Skin epidermis (tissue), 12 donors: ENCODE results near the gene METTL13.
"Not testable (repeated sequence)": the region's sequence is repeated elsewhere in the genome, so short reads cannot be mapped to it uniquely, and the experiment has no call there.

Source experiments
- H3K27ac ChIP-seq, 21 experiments: fragments of 200-600 bp; sonication (generic) in 11 of 21; one replicate each; pipeline ENCODE4 v1.5.0; 2020; ENCODE audit warnings: mild to moderate bottlenecking in 3 of 21, inconsistent platforms in 2 of 21, moderate library complexity in 2 of 21
- H3K4me3 ChIP-seq, 7 experiments: fragments of 200-600 bp; sonication (generic) in 2 of 7; one replicate each; pipeline ENCODE4 v1.5.0; 2020; ENCODE audit warnings: inconsistent platforms in 2 of 7, mild to moderate bottlenecking in 2 of 7, moderate library complexity in 1 of 7

The METTL13 gene

GRCh38 chr1:171799166-171799565 is 17.7 kb downstream of the METTL13 start:
- Histone ChIP-seq H3K27ac (no peak overlapping the region), H3K4me3 (no peak overlapping the region)

GRCh38 chr1:171799698-171800097 is 18.2 kb downstream of the METTL13 start:
- not testable (repeated sequence) for H3K4me3 ChIP-seq, H3K27ac ChIP-seq

- Histone ChIP-seq H3K27ac (no peak overlapping the region), H3K4me3 (no peak overlapping the region)
Observed at GRCh38 chr1:171800342-171800741, 18.9 kb downstream of the METTL13 start.

GRCh38 chr1:171800851-171801250 is 19.4 kb downstream of the METTL13 start:
- H3K27ac ChIP-seq: no peak overlapping the region
- H3K4me3 ChIP-seq: no peak overlapping the region

GRCh38 chr1:171801487-171801891 is 20.0 kb downstream of the METTL13 start:
- no peak overlapping the region for H3K27ac ChIP-seq
- H3K4me3 ChIP-seq: no peak overlapping the region

- H3K27ac ChIP-seq: peak overlapping the region in 1 of 21 experiments; percentile 44
- H3K4me3 ChIP-seq: no peak overlapping the region
Observed at GRCh38 chr1:171802207-171802606, 20.7 kb downstream of the METTL13 start.

GRCh38 chr1:171803045-171803444 is 21.6 kb downstream of the METTL13 start:
- peak overlapping the region in 2 of 21 experiments; percentile 7 to 44 for H3K27ac ChIP-seq

GRCh38 chr1:171803461-171804022 is 22.1 kb downstream of the METTL13 start:
- Histone ChIP-seq H3K27ac (peak overlapping the region in 1 of 21 experiments; percentile 7), H3K4me3 (no peak overlapping the region)

More at GRCh38 chr1:171803045-171803444, 21.6 kb downstream of the METTL13 start:
- no peak overlapping the region for H3K4me3 ChIP-seq

- Histone ChIP-seq H3K27ac (peak overlapping the region in 1 of 21 experiments; percentile 21), H3K4me3 (no peak overlapping the region)
Observed at GRCh38 chr1:171805395-171806115, 24.1 kb downstream of the METTL13 start.

GRCh38 chr1:171807556-171807955 is 26.1 kb downstream of the METTL13 start:
- no peak overlapping the region for H3K27ac ChIP-seq
- no peak overlapping the region for H3K4me3 ChIP-seq

GRCh38 chr1:171809834-171810233 is 28.4 kb downstream of the METTL13 start:
- H3K4me3 ChIP-seq: no peak overlapping the region
- H3K27ac ChIP-seq: no peak overlapping the region

- Histone ChIP-seq H3K4me3 (no peak overlapping the region), H3K27ac (no peak overlapping the region)
Observed at GRCh38 chr1:171811672-171812071, 30.2 kb downstream of the METTL13 start.

- Histone ChIP-seq H3K4me3 (no peak overlapping the region), H3K27ac (no peak overlapping the region)
Observed at GRCh38 chr1:171814692-171815091, 33.2 kb downstream of the METTL13 start.

- H3K27ac ChIP-seq: peak overlapping the region in 2 of 21 experiments; percentile 50 to 61
- no peak overlapping the region for H3K4me3 ChIP-seq
Observed at GRCh38 chr1:171816300-171816901, 34.9 kb downstream of the METTL13 start.

- peak overlapping the region in 11 of 21 experiments; percentile 2 to 61 (median 30) for H3K27ac ChIP-seq
- no peak overlapping the region for H3K4me3 ChIP-seq
Observed at GRCh38 chr1:171817511-171818265, 36.2 kb downstream of the METTL13 start.

- Histone ChIP-seq H3K4me3 (no peak overlapping the region), H3K27ac (no peak overlapping the region)
Observed at GRCh38 chr1:171819946-171820345, 38.5 kb downstream of the METTL13 start.

GRCh38 chr1:171826973-171827372 is 45.5 kb downstream of the METTL13 start:
- Histone ChIP-seq H3K27ac (no peak overlapping the region), H3K4me3 (no peak overlapping the region)

GRCh38 chr1:171828794-171829193 is 47.3 kb downstream of the METTL13 start:
- H3K4me3 ChIP-seq: no peak overlapping the region
- no peak overlapping the region for H3K27ac ChIP-seq

GRCh38 chr1:171833091-171833825 is 51.8 kb downstream of the METTL13 start:
- H3K27ac ChIP-seq: no peak overlapping the region
- no peak overlapping the region for H3K4me3 ChIP-seq

GRCh38 chr1:171834821-171835220 is 53.4 kb downstream of the METTL13 start:
- Histone ChIP-seq H3K27ac (no peak overlapping the region), H3K4me3 (no peak overlapping the region)
